Measurements from ENCODE around the gene XPNPEP2. TPM values are rescaled to one million over a fixed set of nuclear protein-coding genes. Genes with fewer than 3 reads are reported as not detected.

XPNPEP2 gene
- total RNA-seq, 1 experiment from 2014 or later, result not detected

DNA sequence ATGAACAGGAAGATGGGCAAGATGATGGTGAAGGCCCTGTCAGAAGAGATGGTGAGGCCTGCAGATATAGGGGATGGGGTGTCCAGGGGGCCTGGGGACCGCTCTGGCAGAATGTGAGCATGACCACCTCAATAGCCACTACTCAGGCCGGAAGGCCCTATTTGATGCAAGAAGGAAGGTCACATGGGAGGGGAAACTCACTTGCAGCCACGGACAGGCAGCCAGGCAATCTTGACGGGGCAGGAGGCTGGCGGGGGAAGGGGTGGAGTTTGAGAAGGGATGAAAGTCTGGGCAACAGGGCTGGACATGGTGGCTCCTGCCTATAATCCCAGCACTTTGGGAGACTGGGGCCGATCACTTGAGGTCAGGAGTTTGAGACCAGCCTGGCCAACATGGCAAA is 49.7 kb downstream of the XPNPEP2 start:
- Histone ChIP-seq H3K36me3 (ENCODE audit: control insufficient read depth, insufficient read depth, low read length) (no peaks in the 10 kb centered on the region), H3K4me3 (ENCODE audit: low read depth in 2 of 2, low read length in 2 of 2) (no peak overlapping the region), H3K4me1 (ENCODE audit: control insufficient read depth, insufficient read depth, low read length) (no peaks in the 10 kb centered on the region), H3K9me3 (ENCODE audit: control insufficient read depth, insufficient read depth, low read depth, low read length) (no peaks in the 10 kb centered on the region), H3K27me3 (ENCODE audit: control insufficient read depth, insufficient read depth, low read length) (no peaks in the 10 kb centered on the region), H3K27ac (ENCODE audit: low read length) (no peak overlapping the region)
- CTCF ChIA-PET, result no interaction called here
- BruUV-seq (replicated peaks), result no TSS peak
- DNase-seq (ENCODE audit: low read depth, low spot score) (no peak), ATAC-seq (no peak)
- in situ Hi-C loops (cut with HindIII; ENCODE audit: low pct_unique_long_range_greater_than_20kb, low sequenced_read_pairs), result no loop called here
- intact Hi-C loops (cut with micrococcal nuclease; ENCODE audit: unreplicated experiment), result no loop called here
- TF ChIP-seq, protein P1, sequence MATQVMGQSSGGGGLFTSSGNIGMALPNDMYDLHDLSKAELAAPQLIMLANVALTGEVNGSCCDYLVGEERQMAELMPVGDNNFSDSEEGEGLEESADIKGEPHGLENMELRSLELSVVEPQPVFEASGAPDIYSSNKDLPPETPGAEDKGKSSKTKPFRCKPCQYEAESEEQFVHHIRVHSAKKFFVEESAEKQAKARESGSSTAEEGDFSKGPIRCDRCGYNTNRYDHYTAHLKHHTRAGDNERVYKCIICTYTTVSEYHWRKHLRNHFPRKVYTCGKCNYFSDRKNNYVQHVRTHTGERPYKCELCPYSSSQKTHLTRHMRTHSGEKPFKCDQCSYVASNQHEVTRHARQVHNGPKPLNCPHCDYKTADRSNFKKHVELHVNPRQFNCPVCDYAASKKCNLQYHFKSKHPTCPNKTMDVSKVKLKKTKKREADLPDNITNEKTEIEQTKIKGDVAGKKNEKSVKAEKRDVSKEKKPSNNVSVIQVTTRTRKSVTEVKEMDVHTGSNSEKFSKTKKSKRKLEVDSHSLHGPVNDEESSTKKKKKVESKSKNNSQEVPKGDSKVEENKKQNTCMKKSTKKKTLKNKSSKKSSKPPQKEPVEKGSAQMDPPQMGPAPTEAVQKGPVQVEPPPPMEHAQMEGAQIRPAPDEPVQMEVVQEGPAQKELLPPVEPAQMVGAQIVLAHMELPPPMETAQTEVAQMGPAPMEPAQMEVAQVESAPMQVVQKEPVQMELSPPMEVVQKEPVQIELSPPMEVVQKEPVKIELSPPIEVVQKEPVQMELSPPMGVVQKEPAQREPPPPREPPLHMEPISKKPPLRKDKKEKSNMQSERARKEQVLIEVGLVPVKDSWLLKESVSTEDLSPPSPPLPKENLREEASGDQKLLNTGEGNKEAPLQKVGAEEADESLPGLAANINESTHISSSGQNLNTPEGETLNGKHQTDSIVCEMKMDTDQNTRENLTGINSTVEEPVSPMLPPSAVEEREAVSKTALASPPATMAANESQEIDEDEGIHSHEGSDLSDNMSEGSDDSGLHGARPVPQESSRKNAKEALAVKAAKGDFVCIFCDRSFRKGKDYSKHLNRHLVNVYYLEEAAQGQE (IDR thresholded peaks at IDR 0.05; ENCODE audit: insufficient read depth in 1 of 2, low read depth in 2 of 2, low read length in 1 of 2), result no peak
- TF ChIP-seq SIN3A (IDR thresholded peaks at IDR 0.05; ENCODE audit: borderline replicate concordance, insufficient read depth, low read depth, low read length) (no peak), TCF7L2 (IDR thresholded peaks at IDR 0.05; ENCODE audit: low read depth, low read length) (no peak), POLR2AphosphoS5 (IDR thresholded peaks at IDR 0.05; ENCODE audit: low read depth, low read length) (no peak)
- TF ChIP-seq, protein P2, sequence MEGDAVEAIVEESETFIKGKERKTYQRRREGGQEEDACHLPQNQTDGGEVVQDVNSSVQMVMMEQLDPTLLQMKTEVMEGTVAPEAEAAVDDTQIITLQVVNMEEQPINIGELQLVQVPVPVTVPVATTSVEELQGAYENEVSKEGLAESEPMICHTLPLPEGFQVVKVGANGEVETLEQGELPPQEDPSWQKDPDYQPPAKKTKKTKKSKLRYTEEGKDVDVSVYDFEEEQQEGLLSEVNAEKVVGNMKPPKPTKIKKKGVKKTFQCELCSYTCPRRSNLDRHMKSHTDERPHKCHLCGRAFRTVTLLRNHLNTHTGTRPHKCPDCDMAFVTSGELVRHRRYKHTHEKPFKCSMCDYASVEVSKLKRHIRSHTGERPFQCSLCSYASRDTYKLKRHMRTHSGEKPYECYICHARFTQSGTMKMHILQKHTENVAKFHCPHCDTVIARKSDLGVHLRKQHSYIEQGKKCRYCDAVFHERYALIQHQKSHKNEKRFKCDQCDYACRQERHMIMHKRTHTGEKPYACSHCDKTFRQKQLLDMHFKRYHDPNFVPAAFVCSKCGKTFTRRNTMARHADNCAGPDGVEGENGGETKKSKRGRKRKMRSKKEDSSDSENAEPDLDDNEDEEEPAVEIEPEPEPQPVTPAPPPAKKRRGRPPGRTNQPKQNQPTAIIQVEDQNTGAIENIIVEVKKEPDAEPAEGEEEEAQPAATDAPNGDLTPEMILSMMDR (IDR thresholded peaks at IDR 0.05), result no peak
- POLR2A ChIA-PET, result no interaction called here

DNA sequence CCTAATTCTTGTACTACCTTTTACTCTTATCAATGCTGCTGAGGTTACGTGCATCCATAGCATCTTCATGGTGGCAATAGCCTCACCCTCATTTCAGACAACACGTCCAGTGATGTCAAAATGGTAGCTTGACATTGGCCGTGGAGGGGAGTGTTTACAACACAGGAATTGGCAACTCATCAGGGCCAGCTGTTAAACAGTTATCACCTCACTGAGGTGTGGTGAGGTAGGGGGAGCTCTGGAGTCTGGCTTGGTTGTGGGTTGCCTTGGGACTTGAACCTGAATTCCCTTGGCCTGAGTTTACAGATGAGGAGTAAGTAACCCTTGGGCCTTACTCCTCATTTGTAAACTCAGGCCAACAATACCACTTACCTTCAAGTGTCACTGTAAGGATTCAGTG is 51.4 kb downstream of the XPNPEP2 start:
- ChIA-PET POLR2A (no interaction called here), CTCF (interaction anchor here (0.6 kb wide), 1 partner anchor 33 kb away, joined by 4 read pairs; no protein-coding TSS in a partner anchor)
- Histone ChIP-seq H3K27me3 (ENCODE audit: control insufficient read depth, insufficient read depth, low read length) (no peaks in the 10 kb centered on the region), H3K36me3 (ENCODE audit: control insufficient read depth, insufficient read depth, low read length) (no peaks in the 10 kb centered on the region), H3K4me3 (ENCODE audit: low read depth in 2 of 2, low read length in 2 of 2) (no peak overlapping the region), H3K9me3 (ENCODE audit: control insufficient read depth, insufficient read depth, low read depth, low read length) (no peaks in the 10 kb centered on the region), H3K4me1 (ENCODE audit: control insufficient read depth, insufficient read depth, low read length) (no peaks in the 10 kb centered on the region), H3K27ac (ENCODE audit: low read length) (no peak overlapping the region)
- TF ChIP-seq TCF7L2 (IDR thresholded peaks at IDR 0.05; ENCODE audit: low read depth, low read length) (no peak), SIN3A (IDR thresholded peaks at IDR 0.05; ENCODE audit: borderline replicate concordance, insufficient read depth, low read depth, low read length) (no peak), POLR2AphosphoS5 (IDR thresholded peaks at IDR 0.05; ENCODE audit: low read depth, low read length) (no peak)
- TF ChIP-seq, protein P2 (IDR thresholded peaks at IDR 0.05), result no peak
- TF ChIP-seq, protein P1 (IDR thresholded peaks at IDR 0.05; ENCODE audit: insufficient read depth in 1 of 2, low read depth in 2 of 2, low read length in 1 of 2), result no peak
- in situ Hi-C loops (cut with HindIII; ENCODE audit: low pct_unique_long_range_greater_than_20kb, low sequenced_read_pairs) (no loop called here), intact Hi-C loops (cut with micrococcal nuclease; ENCODE audit: unreplicated experiment) (no loop called here)
- ATAC-seq (no peak), DNase-seq (ENCODE audit: low read depth, low spot score) (no peak)
- BruUV-seq (replicated peaks), result no TSS peak
